ENCODE results near the gene MVB12A.

MVB12A gene

GRCh38 chr19:17404621-17405249, 15.1 kb upstream of the MVB12A start:
- DNase-seq (ENCODE audit: low read depth in 2 of 2): no peak

- no peak for DNase-seq (ENCODE audit: low read depth in 2 of 2)
Measured at GRCh38 chr19:17405250-17406045, 14.4 kb upstream of the MVB12A start, which contains the start of gene BST2. Gene BST2, minus strand, starts transcription at chr19:17405630. Its CDS starts 55 bp downstream, at chr19:17405575.

- DNase-seq (ENCODE audit: low read depth in 2 of 2): no peak
Measured at GRCh38 chr19:17406046-17406886, 13.6 kb upstream of the MVB12A start.

- no peak for DNase-seq (ENCODE audit: low read depth in 2 of 2)
Measured at GRCh38 chr19:17406887-17407196, 13.0 kb upstream of the MVB12A start.

- no peak for DNase-seq (ENCODE audit: low read depth in 2 of 2)
Measured at GRCh38 chr19:17409990-17410389, 9.9 kb upstream of the MVB12A start.

GRCh38 chr19:17411801-17412200, 8.0 kb upstream of the MVB12A start:
- no peak for DNase-seq (ENCODE audit: low read depth in 2 of 2)

GRCh38 chr19:17414097-17414496, 5.8 kb upstream of the MVB12A start:
- no peak for DNase-seq (ENCODE audit: low read depth in 2 of 2)

- DNase-seq (ENCODE audit: low read depth in 2 of 2): no peak
Measured at GRCh38 chr19:17415121-17415520, 4.7 kb upstream of the MVB12A start.

GRCh38 chr19:17418710-17419109, 1.1 kb upstream of the MVB12A start:
- no peak for DNase-seq (ENCODE audit: low read depth in 2 of 2)

GRCh38 chr19:17419154-17419620, 660 bp upstream of the MVB12A start:
- no peak for DNase-seq (ENCODE audit: low read depth in 2 of 2)

- no peak for DNase-seq (ENCODE audit: low read depth in 2 of 2)
Measured at GRCh38 chr19:17420475-17420924, 653 bp downstream of the MVB12A start.

GRCh38 chr19:17421942-17422341, 2.1 kb downstream of the MVB12A start:
- DNase-seq (ENCODE audit: low read depth in 2 of 2): no peak

GRCh38 chr19:17423429-17424208, 3.8 kb downstream of the MVB12A start:
- DNase-seq (ENCODE audit: low read depth in 2 of 2): no peak

GRCh38 chr19:17424743-17425365, 5.0 kb downstream of the MVB12A start:
- DNase-seq (ENCODE audit: low read depth in 2 of 2): no peak

- no peak for DNase-seq (ENCODE audit: low read depth in 2 of 2)
Measured at GRCh38 chr19:17429641-17430113, 9.8 kb downstream of the MVB12A start.

- no peak for DNase-seq (ENCODE audit: low read depth in 2 of 2)
Measured at GRCh38 chr19:17431417-17431816, 11.6 kb downstream of the MVB12A start.

GRCh38 chr19:17435218-17435617, 15.4 kb downstream of the MVB12A start:
- DNase-seq (ENCODE audit: low read depth in 2 of 2): no peak

GRCh38 chr19:17436094-17436873, 16.4 kb downstream of the MVB12A start:
- DNase-seq (ENCODE audit: low read depth in 2 of 2): no peak

GRCh38 chr19:17436874-17437267, 17.0 kb downstream of the MVB12A start:
- DNase-seq (ENCODE audit: low read depth in 2 of 2): no peak

Data from stimulated activated CD4-positive, alpha-beta T cell treated with anti-CD3 and anti-CD28 coated beads, Interleukin-12 subunit alpha, Interleukin-12 subunit beta, amount 100 ng/mL, for 24 hours (primary cell).